Fibroblast of peridontal ligament (primary cell): ENCODE measurements around the gene NR4A3.

Source experiments
- DNase-seq: peaks from one replicate; pipeline ENCODE4 v3.0.0-alpha.2; 2010; ENCODE audit errors: extremely low read depth

NR4A3 gene

GRCh38 chr9:99814359-99814758 is 7.3 kb upstream of the NR4A3 start:
- DNase-seq: peak; percentile 74

- DNase-seq: no peak
These were observed 5.3 kb upstream of the NR4A3 start for GRCh38 chr9:99816392-99816791.

- DNase-seq: peak; percentile 30
These were observed 3.2 kb upstream of the NR4A3 start for GRCh38 chr9:99818500-99818899.

- DNase-seq: peak; percentile 93
These were observed 2.4 kb upstream of the NR4A3 start for GRCh38 chr9:99819123-99819855.

- DNase-seq: peak; percentile 96
These were observed 1.6 kb upstream of the NR4A3 start for GRCh38 chr9:99819856-99820684.

- peak; percentile 93 for DNase-seq
These were observed 845 bp upstream of the NR4A3 start for GRCh38 chr9:99820685-99821395.

GRCh38 chr9:99822109-99822805 is 572 bp downstream of the NR4A3 start:
- peak; percentile 67 for DNase-seq

- peak; percentile 68 for DNase-seq
These were observed 1.3 kb downstream of the NR4A3 start for GRCh38 chr9:99822806-99823591.

GRCh38 chr9:99823681-99824377 is 2.1 kb downstream of the NR4A3 start:
- DNase-seq: peak; percentile 33

GRCh38 chr9:99824378-99825171 is 2.9 kb downstream of the NR4A3 start:
- peak; percentile 42 for DNase-seq

GRCh38 chr9:99825172-99826046 is 3.7 kb downstream of the NR4A3 start:
- DNase-seq: no peak

GRCh38 chr9:99826579-99826978 is 4.9 kb downstream of the NR4A3 start:
- no peak for DNase-seq

GRCh38 chr9:99827244-99827643 is 5.6 kb downstream of the NR4A3 start:
- no peak for DNase-seq

GRCh38 chr9:99828054-99828416 is 6.3 kb downstream of the NR4A3 start:
- no peak for DNase-seq

- no peak for DNase-seq
These were observed 6.9 kb downstream of the NR4A3 start for GRCh38 chr9:99828417-99829176.

- no peak for DNase-seq
These were observed 10.3 kb downstream of the NR4A3 start for GRCh38 chr9:99831857-99832557.

GRCh38 chr9:99832558-99832864 is 10.8 kb downstream of the NR4A3 start:
- no peak for DNase-seq
